ENCODE data around the gene CCDC97. TPM values are rescaled to one million over a fixed set of nuclear protein-coding genes. Genes with fewer than 3 reads are reported as not detected.

Gene CCDC97
- total RNA-seq, 1 experiment from 2014 or later: 23.0 TPM

DNA sequence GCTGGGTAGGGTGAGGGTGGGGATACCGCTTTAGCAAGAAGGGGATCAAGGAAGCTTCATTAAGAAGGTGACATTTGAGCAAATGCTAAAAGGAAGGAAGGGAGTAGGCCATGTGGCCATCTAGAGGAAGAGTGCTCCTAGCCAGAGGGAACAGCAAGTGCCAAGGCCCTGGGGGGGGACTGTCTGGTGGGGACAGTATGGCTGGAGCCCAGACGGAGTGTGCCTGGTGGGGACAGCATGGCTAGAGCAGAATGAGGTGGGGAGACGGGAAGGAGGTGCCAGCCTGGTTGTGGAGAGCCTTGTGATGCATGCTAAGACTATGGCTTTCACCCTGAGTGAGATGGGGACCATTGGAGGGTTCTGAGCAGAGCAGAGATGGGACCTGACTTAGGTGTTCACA lies 45.8 kb downstream of the CCDC97 start:
- no peak for TF ChIP-seq CBX3 (IDR thresholded peaks at IDR 0.05; ENCODE audit: low read depth)
- no peak for TF ChIP-seq SIN3A (IDR thresholded peaks at IDR 0.05; ENCODE audit: low read depth)
- TF ChIP-seq RAD21 (IDR thresholded peaks at IDR 0.05; ENCODE audit: low read depth): no peak
- TF ChIP-seq ZFX (IDR thresholded peaks at IDR 0.05): no peak
- TF ChIP-seq SRF (IDR thresholded peaks at IDR 0.05; ENCODE audit: low read depth): no peak
- no TSS peak for BruUV-seq (replicated peaks)
- Histone ChIP-seq H3K36me3 (ENCODE audit: control insufficient read depth in 1 of 2, insufficient read depth in 2 of 2, low read length in 2 of 2) (no peaks in the 10 kb centered on the region), H3K27ac (ENCODE audit: low read depth, low read length) (no peak overlapping the region), H3K27me3 (ENCODE audit: insufficient read depth, low read length) (no peaks in the 10 kb centered on the region), H3K9ac (ENCODE audit: low read length) (no peak overlapping the region), H3K9me3 (ENCODE audit: control insufficient read depth in 1 of 2, insufficient read depth in 1 of 2, low read depth in 1 of 2, low read length in 2 of 2) (no peaks in the 10 kb centered on the region), H3K4me2 (ENCODE audit: low read length) (no peak overlapping the region), H4K20me1 (ENCODE audit: insufficient read depth) (no peaks in the 10 kb centered on the region), H2AFZ (ENCODE audit: low read depth, low read length, poor library complexity, severe bottlenecking) (no peak overlapping the region), H3K4me3 (replicated peaks in 1 of 2; ENCODE audit: low read depth in 1 of 2, low read length in 2 of 2) (no peak overlapping the region), H3K9me2 (ENCODE audit: insufficient read depth) (no peaks in the 10 kb centered on the region), H3K79me2 (ENCODE audit: insufficient read depth, low read length) (peaks cover 25% of the 10 kb centered on the region; the same call in 1 of the 2 replicates), H3K4me1 (ENCODE audit: control insufficient read depth in 1 of 2, insufficient read depth in 2 of 2, low read length in 2 of 2) (peaks cover 8 to 24% of the 10 kb centered on the region in 2 experiments; a peak in 3 of 4 replicates)
- ChIA-PET RAD21 (ENCODE audit: low non-redundant PET in 1 of 2, low total read pairs in 2 of 2, uncharacterized antibody in 2 of 2, unreplicated experiment in 2 of 2) (no interaction called here), CTCF (interaction anchor here (5.6 kb wide), 1 partner anchor 9 kb away, joined by 54 read pairs; the partner anchor contains the start of gene B9D2), POLR2A (interaction anchor here (1.5 kb wide), 1 partner anchor 8 kb away, joined by 5 read pairs; the partner anchor contains the start of gene B9D2)
- intact Hi-C loops (cut with micrococcal nuclease): no loop called here
- no peak for DNase-seq (ENCODE audit: low read depth, low spot score)
- ATAC-seq: no peak

- Histone ChIP-seq H3K4me3 (replicated peaks in 1 of 2; ENCODE audit: low read depth in 1 of 2, low read length in 2 of 2) (no peak overlapping the region), H2AFZ (ENCODE audit: low read depth, low read length, poor library complexity, severe bottlenecking) (no peak overlapping the region), H3K9ac (ENCODE audit: low read length) (no peak overlapping the region), H3K4me2 (ENCODE audit: low read length) (no peak overlapping the region), H3K79me2 (ENCODE audit: insufficient read depth, low read length) (peaks cover 12% of the 10 kb centered on the region; the same call in 1 of the 2 replicates), H4K20me1 (ENCODE audit: insufficient read depth) (no peaks in the 10 kb centered on the region), H3K9me3 (ENCODE audit: control insufficient read depth in 1 of 2, insufficient read depth in 1 of 2, low read depth in 1 of 2, low read length in 2 of 2) (no peaks in the 10 kb centered on the region), H3K9me2 (ENCODE audit: insufficient read depth) (no peaks in the 10 kb centered on the region), H3K27me3 (ENCODE audit: insufficient read depth, low read length) (no peaks in the 10 kb centered on the region), H3K27ac (ENCODE audit: low read depth, low read length) (no peak overlapping the region), H3K4me1 (ENCODE audit: control insufficient read depth in 1 of 2, insufficient read depth in 2 of 2, low read length in 2 of 2) (peaks cover 4 to 11% of the 10 kb centered on the region in 2 experiments; a peak in 3 of 4 replicates), H3K36me3 (ENCODE audit: control insufficient read depth in 1 of 2, insufficient read depth in 2 of 2, low read length in 2 of 2) (no peaks in the 10 kb centered on the region)
- ChIA-PET RAD21 (ENCODE audit: low non-redundant PET in 1 of 2, low total read pairs in 2 of 2, uncharacterized antibody in 2 of 2, unreplicated experiment in 2 of 2) (no interaction called here), CTCF (interaction anchor here (1.0 kb wide), 1 partner anchor 213 kb away, joined by 3 read pairs; no protein-coding TSS in a partner anchor), POLR2A (no interaction called here)
- TF ChIP-seq CEBPB (IDR thresholded peaks at IDR 0.05; ENCODE audit: low read depth) (no peak), SRF (IDR thresholded peaks at IDR 0.05; ENCODE audit: low read depth) (no peak)
- intact Hi-C loops (cut with micrococcal nuclease): no loop called here
- no peak for ATAC-seq
- BruUV-seq (replicated peaks): no TSS peak
- DNase-seq (ENCODE audit: low read depth, low spot score): no peak
Measured at GRCh38 chr19:41356984-41357739, 47.2 kb downstream of the CCDC97 start.

All from HCT116 (cell line).